WTC11 (cell line): ENCODE results near the gene CENPL. TPM values are rescaled to one million over a fixed set of nuclear protein-coding genes. Genes with fewer than 3 reads are reported as not detected.

ENCODE experiments used
- ATAC-seq: fragments of 200-7000 bp; cut with Tn5 transposase; 2 replicates; pipeline ENCODE4 v1.10.0; 2021; ENCODE audit warnings: mild to moderate bottlenecking, moderate library complexity
- CTCF ChIA-PET: fragments of 300-600 bp; sonication (Branson Sonifier 250); formaldehyde crosslinking; loops from one replicate; lab custom pipeline; 2021; ENCODE audit warnings: antibody characterized with exemption; lab: Charles Lee
- POLR2A ChIA-PET: fragments of 350-600 bp; sonication (Branson Sonifier 250); formaldehyde crosslinking; loops from one replicate; lab custom pipeline; 2021; ENCODE audit warnings: antibody characterized with exemption; lab: Charles Lee
- DNase-seq: peaks from one replicate; pipeline ENCODE4 v3.0.0; 2021; ENCODE audit warnings: low spot score
- H3K27ac Mint-ChIP-seq: 2 replicates; pipeline ENCODE4 v1.8.0; 2021; ENCODE audit warnings: mixed read lengths
- H3K27me3 Mint-ChIP-seq: 2 replicates; pipeline ENCODE4 v1.8.0; 2021; ENCODE audit warnings: low read depth, mild to moderate bottlenecking, moderate library complexity, mixed read lengths
- H3K36me3 Mint-ChIP-seq: 2 replicates; pipeline ENCODE4 v1.8.0; 2021; ENCODE audit warnings: mixed read lengths
- H3K4me1 Mint-ChIP-seq: 2 replicates; pipeline ENCODE4 v1.8.0; 2022; ENCODE audit warnings: mixed read lengths
- H3K4me3 Mint-ChIP-seq: 2 replicates; pipeline ENCODE4 v1.8.0; 2021; ENCODE audit warnings: mild to moderate bottlenecking, moderate library complexity, mixed read lengths
- H3K9me3 Mint-ChIP-seq: 2 replicates; pipeline ENCODE4 v1.8.0; 2021; ENCODE audit warnings: mixed read lengths
- AFF4 ChIP-seq: sonication (generic); formaldehyde crosslinking; IDR thresholded peaks from 2 replicates; pipeline ENCODE4 v1.8.1; 2023; ENCODE audit warnings: mild to moderate bottlenecking, missing genetic modification reagents, borderline replicate concordance
- ARID4B ChIP-seq: sonication (generic); formaldehyde crosslinking; IDR thresholded peaks from 2 replicates; pipeline ENCODE4 v1.8.0; 2023; ENCODE audit warnings: missing genetic modification reagents, mild to moderate bottlenecking, borderline replicate concordance
- CBFB ChIP-seq: sonication (generic); formaldehyde crosslinking; IDR thresholded peaks from 2 replicates; pipeline ENCODE4 v1.8.1; 2022; ENCODE audit warnings: mild to moderate bottlenecking, low read depth, missing genetic modification reagents
- CREM ChIP-seq: sonication (generic); formaldehyde crosslinking; IDR thresholded peaks from 2 replicates; pipeline ENCODE4 v1.8.1; 2022; ENCODE audit warnings: mild to moderate bottlenecking, missing genetic modification reagents, moderate library complexity
- CTCF ChIP-seq: fragments of 200-600 bp; IDR thresholded peaks from 2 replicates; pipeline ENCODE4 v1.8.0; 2022; ENCODE audit warnings: antibody characterized with exemption
- FOXP1 ChIP-seq: sonication (generic); formaldehyde crosslinking; IDR thresholded peaks from 2 replicates; pipeline ENCODE4 v1.8.0; 2022; ENCODE audit warnings: missing genetic modification reagents, mild to moderate bottlenecking, moderate library complexity, borderline replicate concordance
- KAT7 ChIP-seq: sonication (generic); formaldehyde crosslinking; IDR thresholded peaks from 2 replicates; pipeline ENCODE4 v1.8.1; 2023; ENCODE audit warnings: missing genetic modification reagents, mild to moderate bottlenecking, borderline replicate concordance
- NR2C2 ChIP-seq: sonication (generic); formaldehyde crosslinking; IDR thresholded peaks from 2 replicates; pipeline ENCODE4 v1.8.0; 2022; ENCODE audit warnings: mild to moderate bottlenecking, missing genetic modification reagents
- SP1 ChIP-seq: sonication (generic); formaldehyde crosslinking; conservative IDR thresholded peaks from 2 replicates; pipeline ENCODE4 v1.8.1; 2022; ENCODE audit warnings: missing genetic modification reagents
- USF1 ChIP-seq: sonication (generic); formaldehyde crosslinking; IDR thresholded peaks from 2 replicates; pipeline ENCODE4 v1.8.0; 2022; ENCODE audit warnings: mild to moderate bottlenecking, missing genetic modification reagents
- ZNF416 ChIP-seq: fragments of 250-450 bp; sonication (Bioruptor Pico); IDR thresholded peaks from 2 replicates; pipeline ENCODE4 v1.9.0; 2021; ENCODE audit warnings: mild to moderate bottlenecking, inconsistent platforms
- total RNA-seq: library from RNA; stranded (reverse); gene quantifications from 3 replicates; pipeline ENCODE4 v1.2.3, GENCODE V29; 2021
- TF ChIP-seq, protein P1 (sequence below): sonication (generic); formaldehyde crosslinking; IDR thresholded peaks from 2 replicates; pipeline ENCODE4 v1.8.0; 2022; ENCODE audit warnings: mild to moderate bottlenecking, missing genetic modification reagents
- TF ChIP-seq, protein P2 (sequence below): fragments of 250-450 bp; sonication (Bioruptor Pico); IDR thresholded peaks from 2 replicates; pipeline ENCODE4 v1.9.0; 2021; ENCODE audit warnings: mild to moderate bottlenecking
- TF ChIP-seq, protein P3 (sequence below): sonication (generic); formaldehyde crosslinking; IDR thresholded peaks from 2 replicates; pipeline ENCODE4 v1.8.1; 2023; ENCODE audit warnings: mild to moderate bottlenecking, moderate library complexity, missing genetic modification reagents
- TF ChIP-seq, protein P4 (sequence below): sonication (generic); formaldehyde crosslinking; IDR thresholded peaks from 2 replicates; pipeline ENCODE4 v1.8.0; 2022; ENCODE audit warnings: mild to moderate bottlenecking, missing genetic modification reagents

The CENPL gene
- total RNA-seq, 1 experiment from 2014 or later = 20.1 TPM

- Mint-ChIP-seq H3K4me1 (peaks cover 51% of the 10 kb centered on the region), H3K36me3 (peaks cover 63% of the 10 kb centered on the region), H3K27ac (peak overlapping the region; percentile 99), H3K4me3 (peak overlapping the region; percentile 97), H3K27me3 (no peaks in the 10 kb centered on the region), H3K9me3 (no peaks in the 10 kb centered on the region)
- ChIA-PET POLR2A (interaction anchor here (0.6 to 1.9 kb wide), 9 partner anchors 9 to 290 kb away, joined by 3 to 19 read pairs (median 3); partner anchors contain the start of genes CENPL, DARS2, RABGAP1L and RC3H1), CTCF (interaction anchor here (1.0 to 1.2 kb wide), 2 partner anchors 45 to 439 kb away, joined by 3 to 5 read pairs; partner anchors contain the start of gene DARS2)
- no peak for ATAC-seq
- no peak for DNase-seq
- TF ChIP-seq KAT7 (CRISPR knock-in tag) (peak; percentile 8; the same call in 1 of the 2 replicates), CTCF (no peak)
Measured at GRCh38 chr1:173869021-173869359, 44.3 kb upstream of the CENPL start.

DNA sequence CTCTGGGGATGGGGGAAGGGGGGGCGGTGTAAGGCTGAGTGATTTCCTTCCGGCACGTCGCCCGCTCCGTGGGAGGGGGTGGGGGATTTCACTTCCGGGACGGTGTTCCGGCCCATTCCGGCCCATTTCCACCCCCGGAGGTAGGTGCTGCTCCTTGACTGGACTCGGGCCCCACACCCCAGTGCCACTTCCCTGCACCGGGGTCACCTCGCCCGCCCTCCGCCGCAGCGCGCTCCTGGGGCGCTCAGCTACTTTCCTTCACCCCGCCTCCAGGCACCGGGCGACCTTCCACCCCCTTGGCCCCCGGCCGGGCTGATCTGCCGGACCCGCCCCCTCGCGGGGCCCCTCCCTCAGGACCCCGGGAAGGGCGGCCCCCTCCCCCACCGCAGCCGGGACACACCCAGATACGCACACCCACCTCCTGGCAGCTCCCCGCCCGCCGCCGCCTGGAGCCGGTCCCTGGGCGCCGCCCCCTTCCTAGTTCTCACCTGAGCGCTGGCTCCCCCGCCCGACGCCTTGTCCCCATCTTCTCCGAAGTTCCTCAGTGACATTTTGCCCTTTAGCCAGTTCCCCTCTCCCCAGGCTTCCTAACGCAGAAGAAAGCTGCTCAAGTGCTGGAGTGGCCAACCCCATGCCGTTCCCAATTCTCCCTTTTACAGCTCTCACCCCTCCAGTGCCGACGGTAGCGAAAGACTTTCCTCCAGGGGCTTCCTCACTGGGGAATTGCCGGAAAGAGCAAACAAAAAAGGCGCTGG, 43.8 kb upstream of the CENPL start, which contains the start of gene ZBTB37:
Gene ZBTB37 (plus strand): TSS at position 115 of the 755 bp plus-strand sequence. CDS start 1,846 bp downstream, outside the sequence.
- CTCF ChIA-PET = interaction anchor here (0.6 to 1.2 kb wide), 8 partner anchors 14 to 439 kb away, joined by 3 to 5 read pairs (median 3); partner anchors contain the start of gene DARS2
- TF ChIP-seq CBFB (CRISPR knock-in tag) (no peak), FOXP1 (peak; percentile 48), NR2C2 (CRISPR knock-in tag) (peak; percentile 77), USF1 (CRISPR knock-in tag) (no peak), AFF4 (CRISPR knock-in tag) (no peak), CREM (CRISPR knock-in tag) (peak; percentile 42; the same call in 1 of the 2 replicates), ZNF416 (CRISPR knock-in tag) (peak; percentile 57; the same call in 1 of the 2 replicates), SP1 (CRISPR knock-in tag) (peak; percentile 88), ARID4B (CRISPR knock-in tag) (peak; percentile 50; the same call in 1 of the 2 replicates)
- TF ChIP-seq, protein P1, sequence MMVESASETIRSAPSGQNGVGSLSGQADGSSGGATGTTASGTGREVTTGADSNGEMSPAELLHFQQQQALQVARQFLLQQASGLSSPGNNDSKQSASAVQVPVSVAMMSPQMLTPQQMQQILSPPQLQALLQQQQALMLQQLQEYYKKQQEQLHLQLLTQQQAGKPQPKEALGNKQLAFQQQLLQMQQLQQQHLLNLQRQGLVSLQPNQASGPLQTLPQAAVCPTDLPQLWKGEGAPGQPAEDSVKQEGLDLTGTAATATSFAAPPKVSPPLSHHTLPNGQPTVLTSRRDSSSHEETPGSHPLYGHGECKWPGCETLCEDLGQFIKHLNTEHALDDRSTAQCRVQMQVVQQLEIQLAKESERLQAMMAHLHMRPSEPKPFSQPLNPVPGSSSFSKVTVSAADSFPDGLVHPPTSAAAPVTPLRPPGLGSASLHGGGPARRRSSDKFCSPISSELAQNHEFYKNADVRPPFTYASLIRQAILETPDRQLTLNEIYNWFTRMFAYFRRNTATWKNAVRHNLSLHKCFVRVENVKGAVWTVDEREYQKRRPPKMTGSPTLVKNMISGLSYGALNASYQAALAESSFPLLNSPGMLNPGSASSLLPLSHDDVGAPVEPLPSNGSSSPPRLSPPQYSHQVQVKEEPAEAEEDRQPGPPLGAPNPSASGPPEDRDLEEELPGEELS = peak; percentile 46; the same call in 1 of the 2 replicates
- TF ChIP-seq, protein P2, sequence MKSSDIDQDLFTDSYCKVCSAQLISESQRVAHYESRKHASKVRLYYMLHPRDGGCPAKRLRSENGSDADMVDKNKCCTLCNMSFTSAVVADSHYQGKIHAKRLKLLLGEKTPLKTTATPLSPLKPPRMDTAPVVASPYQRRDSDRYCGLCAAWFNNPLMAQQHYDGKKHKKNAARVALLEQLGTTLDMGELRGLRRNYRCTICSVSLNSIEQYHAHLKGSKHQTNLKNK (CRISPR knock-in tag) = no peak
- TF ChIP-seq, protein P3, sequence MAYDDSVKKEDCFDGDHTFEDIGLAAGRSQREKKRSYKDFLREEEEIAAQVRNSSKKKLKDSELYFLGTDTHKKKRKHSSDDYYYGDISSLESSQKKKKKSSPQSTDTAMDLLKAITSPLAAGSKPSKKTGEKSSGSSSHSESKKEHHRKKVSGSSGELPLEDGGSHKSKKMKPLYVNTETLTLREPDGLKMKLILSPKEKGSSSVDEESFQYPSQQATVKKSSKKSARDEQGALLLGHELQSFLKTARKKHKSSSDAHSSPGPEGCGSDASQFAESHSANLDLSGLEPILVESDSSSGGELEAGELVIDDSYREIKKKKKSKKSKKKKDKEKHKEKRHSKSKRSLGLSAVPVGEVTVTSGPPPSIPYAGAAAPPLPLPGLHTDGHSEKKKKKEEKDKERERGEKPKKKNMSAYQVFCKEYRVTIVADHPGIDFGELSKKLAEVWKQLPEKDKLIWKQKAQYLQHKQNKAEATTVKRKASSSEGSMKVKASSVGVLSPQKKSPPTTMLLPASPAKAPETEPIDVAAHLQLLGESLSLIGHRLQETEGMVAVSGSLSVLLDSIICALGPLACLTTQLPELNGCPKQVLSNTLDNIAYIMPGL (CRISPR knock-in tag) = 0 out of 2 replicates have a peak, but pooled peaks have one; percentile 12
- TF ChIP-seq, protein P4, sequence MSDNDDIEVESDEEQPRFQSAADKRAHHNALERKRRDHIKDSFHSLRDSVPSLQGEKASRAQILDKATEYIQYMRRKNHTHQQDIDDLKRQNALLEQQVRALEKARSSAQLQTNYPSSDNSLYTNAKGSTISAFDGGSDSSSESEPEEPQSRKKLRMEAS (CRISPR knock-in tag) = peak; percentile 63

More for the DNA sequence above, 43.8 kb upstream of the CENPL start, which contains the start of gene ZBTB37:
- H3K9me3 Mint-ChIP-seq = no peaks in the 10 kb centered on the region
- DNase-seq = peak; percentile 99
- POLR2A ChIA-PET = interaction anchor here (0.5 to 1.9 kb wide), 19 partner anchors 8 to 392 kb away, joined by 3 to 19 read pairs (median 4); partner anchors contain the start of genes CENPL, DARS2, KLHL20 and PRDX6
- no peaks in the 10 kb centered on the region for H3K27me3 Mint-ChIP-seq
- H3K4me1 Mint-ChIP-seq = peaks cover 57% of the 10 kb centered on the region
- H3K27ac Mint-ChIP-seq = peak within 1 kb of the TSS; percentile 100
- H3K36me3 Mint-ChIP-seq = peaks cover 67% of the 10 kb centered on the region
- peak; percentile 73 for ATAC-seq
- peak within 1 kb of the TSS; percentile 97 for H3K4me3 Mint-ChIP-seq
